Raji (cell line): ENCODE data around the gene TMEM18.

Experiments
- POLR2A ChIP-seq: IDR thresholded peaks from 2 replicates; pipeline ENCODE4 v1.6.1; 2011; ENCODE audit warnings: low read depth, low read length, control low read depth; ENCODE audit not compliant: insufficient read depth

TMEM18 gene

DNA sequence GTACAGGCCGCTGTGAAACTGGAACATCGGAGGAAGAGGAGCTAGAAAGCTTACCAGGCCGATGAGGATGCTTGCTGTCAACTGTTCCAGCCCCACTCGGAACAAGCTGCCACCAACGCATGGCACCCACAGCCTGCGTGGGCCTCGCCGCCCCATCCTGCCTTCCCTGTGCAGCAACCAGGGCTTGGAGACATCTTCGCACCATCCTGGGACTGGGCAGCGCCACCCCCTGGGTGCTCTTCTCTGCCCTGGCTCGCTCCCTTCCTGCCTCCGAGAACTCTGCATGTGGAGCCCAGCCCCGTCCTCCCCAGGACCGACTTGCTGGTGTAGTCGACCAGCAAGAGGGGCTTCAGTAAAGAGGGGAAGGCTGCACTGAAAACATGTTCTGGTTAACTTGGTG is 10.8 kb downstream of the TMEM18 start:
- no peak for TF ChIP-seq POLR2A

DNA sequence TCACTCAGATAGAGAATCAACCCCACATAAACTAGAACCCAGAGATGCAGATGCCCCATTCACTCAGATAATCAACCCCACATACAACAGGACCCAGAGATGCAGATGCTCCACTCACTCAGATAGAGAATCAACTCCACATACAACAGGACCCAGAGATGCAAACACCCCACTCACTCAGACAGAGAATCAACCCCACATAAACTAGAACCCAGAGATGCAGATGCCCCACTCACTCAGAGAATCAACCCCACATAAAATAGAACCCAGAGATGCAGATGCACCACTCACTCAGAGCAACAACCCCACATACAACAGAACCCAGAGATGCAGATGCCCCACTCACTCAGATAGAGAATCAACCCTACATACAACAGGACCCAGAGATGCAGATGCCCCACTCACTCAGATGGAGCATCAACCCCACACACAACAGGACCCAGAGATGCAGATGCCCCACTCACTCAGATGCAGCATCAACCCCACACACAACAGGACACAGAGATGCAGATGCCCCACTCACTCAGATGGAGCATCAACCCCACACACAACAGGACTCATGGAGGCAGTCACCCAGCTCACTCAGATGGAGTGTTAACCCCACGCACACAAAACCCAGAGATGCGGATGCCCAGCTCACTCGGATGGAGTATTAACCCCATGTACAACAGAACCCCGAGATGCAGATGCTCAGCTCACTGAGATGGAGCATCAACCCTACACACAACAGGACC is 11.7 kb downstream of the TMEM18 start:
- no peak for TF ChIP-seq POLR2A

GRCh38 chr2:664063-664462 is 13.1 kb downstream of the TMEM18 start:
- TF ChIP-seq POLR2A, result no peak

DNA sequence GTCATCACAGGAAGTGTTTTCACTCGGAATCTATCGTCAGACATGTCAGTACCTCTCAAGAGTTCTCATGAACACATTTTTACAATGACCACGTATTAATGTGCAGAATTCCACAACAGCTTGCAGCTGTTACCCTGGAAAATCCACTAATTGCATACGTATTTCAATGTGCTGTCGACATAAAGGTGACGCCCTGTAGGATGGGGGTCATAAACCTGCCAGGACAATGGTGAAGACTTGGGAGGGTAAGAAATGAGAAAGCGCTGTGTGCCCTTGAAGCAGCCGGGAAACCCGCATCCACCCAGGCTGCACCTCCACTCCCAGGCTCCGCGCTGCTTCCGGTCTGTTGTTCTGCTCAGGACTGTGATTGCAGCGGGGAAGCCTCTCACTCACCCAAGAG is 14.0 kb downstream of the TMEM18 start:
- no peak for TF ChIP-seq POLR2A

DNA sequence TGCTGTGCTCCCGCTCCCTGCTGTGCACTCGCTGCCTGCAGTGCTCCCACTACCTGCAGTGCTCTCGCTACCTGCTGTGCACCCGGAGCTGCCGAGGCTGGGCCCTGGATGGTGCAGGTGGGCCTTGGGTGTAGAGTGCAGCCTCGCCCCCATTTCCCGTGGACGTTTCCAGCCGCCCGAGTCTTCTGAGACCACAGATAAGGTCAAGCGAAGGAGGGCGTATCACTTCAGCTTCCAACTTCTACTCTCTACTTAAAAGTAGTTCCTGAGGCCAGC is 15.9 kb downstream of the TMEM18 start:
- TF ChIP-seq POLR2A, result no peak

- no peak for TF ChIP-seq POLR2A
These were observed 16.4 kb downstream of the TMEM18 start for GRCh38 chr2:660586-661359.

- TF ChIP-seq POLR2A, result no peak
These were observed 17.2 kb downstream of the TMEM18 start for GRCh38 chr2:660029-660428.

GRCh38 chr2:658426-658825 is 18.8 kb downstream of the TMEM18 start:
- no peak for TF ChIP-seq POLR2A

- no peak for TF ChIP-seq POLR2A
These were observed 19.4 kb downstream of the TMEM18 start for GRCh38 chr2:657766-658165.

GRCh38 chr2:656676-657075 is 20.5 kb downstream of the TMEM18 start:
- TF ChIP-seq POLR2A, result no peak

- no peak for TF ChIP-seq POLR2A
These were observed 21.6 kb downstream of the TMEM18 start for GRCh38 chr2:655626-656025.

DNA sequence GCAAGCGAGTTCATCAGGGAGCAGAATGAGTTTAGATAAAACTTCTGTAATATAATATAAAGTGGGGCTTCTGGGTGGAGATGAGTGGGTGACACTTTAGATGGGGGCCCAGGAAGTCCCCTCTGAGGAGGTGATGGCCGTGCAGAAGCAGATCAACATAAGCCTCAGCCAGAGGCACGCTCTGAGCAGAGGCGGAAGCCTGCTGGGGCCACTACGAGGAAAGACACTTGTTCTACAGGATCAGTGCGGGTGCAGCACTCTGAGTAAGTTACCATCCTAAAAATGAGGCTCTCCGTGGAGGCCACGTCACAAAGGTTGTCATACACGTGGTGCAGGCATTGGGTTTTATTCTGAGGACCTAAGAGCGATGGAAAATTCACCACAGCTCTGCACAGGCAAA is 22.3 kb downstream of the TMEM18 start:
- TF ChIP-seq POLR2A, result no peak

DNA sequence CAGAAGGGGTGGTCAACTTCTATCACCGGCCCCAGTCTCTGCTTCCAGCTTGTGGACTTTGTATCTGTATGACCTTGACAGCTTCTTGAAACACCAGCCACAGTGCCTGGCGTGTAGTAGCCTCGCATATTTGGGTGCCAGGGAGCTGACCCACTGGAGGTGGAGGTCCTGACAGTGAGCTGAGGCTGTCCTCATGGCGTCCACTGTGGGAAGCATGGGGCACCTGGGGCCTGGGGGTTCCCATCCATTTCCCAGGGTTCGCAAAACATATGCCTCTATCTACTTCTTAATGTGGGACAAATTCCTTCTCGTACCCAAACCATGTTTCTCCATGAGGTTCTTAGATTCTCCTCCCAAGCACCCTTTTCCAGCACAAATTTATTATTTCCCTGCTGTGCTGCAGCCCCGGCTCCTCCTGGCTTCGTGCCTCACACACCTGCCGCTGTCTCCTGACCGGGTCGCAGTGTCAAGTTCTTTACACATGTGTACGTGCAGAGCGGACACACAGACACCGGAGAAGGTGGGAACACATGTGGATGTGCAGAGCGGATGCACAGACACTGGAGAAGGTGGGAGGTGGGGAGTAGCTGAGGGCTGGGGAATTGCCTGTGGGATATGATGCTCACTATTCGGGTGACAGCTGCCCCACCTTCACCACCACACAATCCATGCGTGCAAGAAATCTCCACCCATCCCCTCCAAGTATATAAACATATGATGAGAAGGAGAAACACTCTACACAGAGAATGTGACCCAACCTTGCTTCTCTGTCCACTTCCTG is 23.4 kb downstream of the TMEM18 start:
- TF ChIP-seq POLR2A, result no peak

GRCh38 chr2:652881-653480 is 24.2 kb downstream of the TMEM18 start:
- no peak for TF ChIP-seq POLR2A

GRCh38 chr2:651951-652373 is 25.2 kb downstream of the TMEM18 start:
- TF ChIP-seq POLR2A, result no peak
